Measurements from ENCODE around the gene KCNAB2.
"Not testable (repeated sequence)": the region's sequence is repeated elsewhere in the genome, so short reads cannot be mapped to it uniquely, and the experiment has no call there.

Gene KCNAB2

GRCh38 chr1:6009120-6010040, 36.3 kb upstream of the KCNAB2 start:
- no peak for DNase-seq (ENCODE audit: low read depth in 2 of 2, low spot score in 1 of 2)

GRCh38 chr1:6010554-6010953, 35.1 kb upstream of the KCNAB2 start:
- no peak for DNase-seq (ENCODE audit: low read depth in 2 of 2, low spot score in 1 of 2)

GRCh38 chr1:6011161-6011945, 34.3 kb upstream of the KCNAB2 start:
- DNase-seq (ENCODE audit: low read depth in 2 of 2, low spot score in 1 of 2): no peak

GRCh38 chr1:6011946-6012258, 33.8 kb upstream of the KCNAB2 start:
- no peak for DNase-seq (ENCODE audit: low read depth in 2 of 2, low spot score in 1 of 2)

GRCh38 chr1:6012529-6013318, 33.0 kb upstream of the KCNAB2 start:
- DNase-seq (ENCODE audit: low read depth in 2 of 2, low spot score in 1 of 2): no peak

GRCh38 chr1:6013491-6013890, 32.2 kb upstream of the KCNAB2 start:
- DNase-seq (ENCODE audit: low read depth in 2 of 2, low spot score in 1 of 2): no peak

- DNase-seq (ENCODE audit: low read depth in 2 of 2, low spot score in 1 of 2): no peak
Observed at GRCh38 chr1:6014130-6014999, 31.3 kb upstream of the KCNAB2 start.

- DNase-seq (ENCODE audit: low read depth in 2 of 2, low spot score in 1 of 2): no peak
Observed at GRCh38 chr1:6016191-6016865, 29.4 kb upstream of the KCNAB2 start.

- not testable (repeated sequence) for DNase-seq (ENCODE audit: low read depth in 2 of 2, low spot score in 1 of 2)
Observed at GRCh38 chr1:6017654-6018053, 28.0 kb upstream of the KCNAB2 start.

- no peak for DNase-seq (ENCODE audit: low read depth in 2 of 2, low spot score in 1 of 2)
Observed at GRCh38 chr1:6019166-6019845, 26.4 kb upstream of the KCNAB2 start.

- DNase-seq (ENCODE audit: low read depth in 2 of 2, low spot score in 1 of 2): no peak
Observed at GRCh38 chr1:6022193-6022592, 23.5 kb upstream of the KCNAB2 start.

GRCh38 chr1:6023346-6023745, 22.3 kb upstream of the KCNAB2 start:
- DNase-seq (ENCODE audit: low read depth in 2 of 2, low spot score in 1 of 2): no peak

- DNase-seq (ENCODE audit: low read depth in 2 of 2, low spot score in 1 of 2): no peak
Observed at GRCh38 chr1:6024376-6024775, 21.3 kb upstream of the KCNAB2 start.

GRCh38 chr1:6025269-6026094, 20.2 kb upstream of the KCNAB2 start:
- no peak for DNase-seq (ENCODE audit: low read depth in 2 of 2, low spot score in 1 of 2)

- peak; percentile 75 to 87 for DNase-seq (ENCODE audit: low read depth in 2 of 2, low spot score in 1 of 2)
Observed at GRCh38 chr1:6026095-6026809, 19.4 kb upstream of the KCNAB2 start.

GRCh38 chr1:6027591-6027990, 18.1 kb upstream of the KCNAB2 start:
- no peak for DNase-seq (ENCODE audit: low read depth in 2 of 2, low spot score in 1 of 2)

GRCh38 chr1:6028042-6028850, 17.4 kb upstream of the KCNAB2 start:
- peak; percentile 29 to 40 for DNase-seq (ENCODE audit: low read depth in 2 of 2, low spot score in 1 of 2)
